ENCODE data around the gene SASH1. TPM values are rescaled to one million over a fixed set of nuclear protein-coding genes. Genes with fewer than 3 reads are reported as not detected.

Gene SASH1
- total RNA-seq, 1 experiment from 2014 or later = 9.8 TPM

- POLR2A ChIA-PET (ENCODE audit: unreplicated experiment) = no interaction called here
Measured at GRCh38 chr6:148578837-148579565, 236.4 kb downstream of the SASH1 start.

DNA sequence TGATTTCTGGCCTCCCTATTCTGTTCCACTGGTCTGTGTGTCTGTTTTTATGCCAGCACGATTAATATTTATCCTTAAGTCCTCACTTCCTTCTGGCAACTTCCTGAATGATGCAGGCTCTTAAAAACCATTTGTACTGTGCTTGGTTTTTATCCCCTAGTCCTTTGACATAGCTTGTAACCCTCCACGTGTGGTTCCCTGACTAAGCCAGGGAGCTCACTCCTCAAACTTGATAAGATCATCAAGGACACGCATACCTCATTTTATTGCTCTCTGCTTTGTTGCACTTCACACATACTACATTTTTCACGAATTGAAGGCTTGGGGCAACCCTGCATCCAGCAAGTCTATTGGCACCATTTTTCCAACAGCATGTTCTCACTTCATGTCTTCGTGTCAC, 237.8 kb downstream of the SASH1 start:
- no peaks in the 10 kb centered on the region for H3K9me2 ChIP-seq (replicated peaks; ENCODE audit: low read length)
- POLR2A ChIA-PET (ENCODE audit: unreplicated experiment) = no interaction called here

More at GRCh38 chr6:148578837-148579565, 236.4 kb downstream of the SASH1 start:
- H3K4me2 ChIP-seq (ENCODE audit: low read length) = peak overlapping the region; percentile 72; the same call in 1 of the 2 replicates
- H2AFZ ChIP-seq (ENCODE audit: low read length) = peak overlapping the region; percentile 81; the same call in 1 of the 2 replicates
- H3K4me3 ChIP-seq (ENCODE audit: low read length) = peak overlapping the region; percentile 43; the same call in 1 of the 2 replicates
- DNase-seq (no peak), ATAC-seq (no peak)
- no peak overlapping the region for H3K9ac ChIP-seq (ENCODE audit: low read length)
- no peaks in the 10 kb centered on the region for H3K9me2 ChIP-seq (replicated peaks; ENCODE audit: low read length)
- no peak overlapping the region for H3K27ac ChIP-seq (ENCODE audit: low read length)
- H4K20me1 ChIP-seq (ENCODE audit: low read length) = no peaks in the 10 kb centered on the region
- no peaks in the 10 kb centered on the region for H3K27me3 ChIP-seq (ENCODE audit: low read length)
- TF ChIP-seq CTCF (conservative IDR thresholded peaks at IDR 0.05; ENCODE audit: low read depth, low read length) (no peak), EZH2 (IDR thresholded peaks at IDR 0.05; ENCODE audit: low read length, unreplicated experiment) (no peak), EZH2phosphoT487 (IDR thresholded peaks at IDR 0.05; ENCODE audit: borderline replicate concordance, low read length) (no peak)
- BruUV-seq (replicated peaks) = no TSS peak
- no peaks in the 10 kb centered on the region for H3K9me3 ChIP-seq (ENCODE audit: low read length)
- no peaks in the 10 kb centered on the region for H3K79me2 ChIP-seq (ENCODE audit: low read length)
- intact Hi-C loops (cut with micrococcal nuclease) = loop anchor here (1.0 to 2.0 kb wide), 5 partner anchors 30 to 447 kb away; partner anchors contain the start of gene UST
- peaks cover 12% of the 10 kb centered on the region; the same call in 1 of the 2 replicates for H3K4me1 ChIP-seq (ENCODE audit: insufficient read depth, low read length)
- CTCF ChIA-PET = interaction anchor here (1.1 kb wide), 4 partner anchors 142 to 450 kb away, joined by 3 to 11 read pairs (median 4); no protein-coding TSS in a partner anchor
- no peaks in the 10 kb centered on the region for H3F3A ChIP-seq (ENCODE audit: low read length, unreplicated experiment)
- no peaks in the 10 kb centered on the region; the same call in 1 of the 2 replicates for H3K36me3 ChIP-seq (ENCODE audit: low read depth, low read length)

More for the DNA sequence above, 237.8 kb downstream of the SASH1 start:
- Histone ChIP-seq H2AFZ (ENCODE audit: low read length) (no peak overlapping the region), H3K4me1 (ENCODE audit: insufficient read depth, low read length) (peaks cover 12% of the 10 kb centered on the region; the same call in 1 of the 2 replicates), H3K79me2 (ENCODE audit: low read length) (no peaks in the 10 kb centered on the region), H4K20me1 (ENCODE audit: low read length) (no peaks in the 10 kb centered on the region), H3K4me3 (ENCODE audit: low read length) (no peak overlapping the region), H3K9me3 (ENCODE audit: low read length) (no peaks in the 10 kb centered on the region), H3K27me3 (ENCODE audit: low read length) (no peaks in the 10 kb centered on the region), H3K36me3 (ENCODE audit: low read depth, low read length) (no peaks in the 10 kb centered on the region; the same call in 1 of the 2 replicates), H3F3A (ENCODE audit: low read length, unreplicated experiment) (no peaks in the 10 kb centered on the region), H3K4me2 (ENCODE audit: low read length) (no peak overlapping the region), H3K9ac (ENCODE audit: low read length) (no peak overlapping the region), H3K27ac (ENCODE audit: low read length) (no peak overlapping the region)
- BruUV-seq (replicated peaks) = no TSS peak
- no peak for ATAC-seq
- peak; percentile 9 for DNase-seq
- CTCF ChIA-PET = no interaction called here
- TF ChIP-seq EZH2phosphoT487 (IDR thresholded peaks at IDR 0.05; ENCODE audit: borderline replicate concordance, low read length) (no peak), CTCF (conservative IDR thresholded peaks at IDR 0.05; ENCODE audit: low read depth, low read length) (no peak)
- intact Hi-C loops (cut with micrococcal nuclease) = no loop called here

All from PC-3 (cell line).